Tibial artery (tissue), 4 donors: ENCODE measurements around the gene RREB1.
A peak's percentile ranks its signal among the peaks of the same experiment; 100 is the strongest.

Experiments used
- DNase-seq, 2 donors: peaks; one replicate each; pipeline ENCODE4 v3.0.0-alpha.2; 2019
- H3K27ac ChIP-seq, 2 donors: fragments of 200-600 bp; sonication (generic) in 1 of 2; 1 replicate in 1 of 2; 2 replicates in 1 of 2; pipeline ENCODE4 v1.5.1; 2018 to 2019; ENCODE audit warnings: mild to moderate bottlenecking in 1 of 2
- H3K27me3 ChIP-seq, 2 donors: fragments of 200-600 bp; sonication (generic) in 1 of 2; one replicate each; pipeline versions ENCODE4 v1.5.1 to v1.6.0; 2016 to 2019
- H3K36me3 ChIP-seq, 3 donors: fragments of 200-600 bp; sonication (generic) in 2 of 3; one replicate each; pipeline ENCODE4 v1.5.1; 2016 to 2019; ENCODE audit warnings: mild to moderate bottlenecking in 2 of 3
- H3K4me1 ChIP-seq, 4 donors: fragments of 200-600 bp; sonication (generic) in 2 of 4; 1 replicate in 3 of 4; 2 replicates in 1 of 4; pipeline ENCODE4 v1.5.1; 2016 to 2019
- H3K4me3 ChIP-seq, 2 donors: fragments of 200-600 bp; sonication (generic) in 1 of 2; 1 replicate in 1 of 2; 2 replicates in 1 of 2; pipeline ENCODE4 v1.5.1; 2018 to 2019; ENCODE audit warnings: mild to moderate bottlenecking in 2 of 2
- H3K9me3 ChIP-seq, 3 donors: fragments of 200-600 bp; sonication (generic) in 1 of 3; one replicate each; pipeline ENCODE4 v1.5.1; 2016 to 2019
- intact Hi-C: fragments of 100-400 bp; cut with DNase I; formaldehyde crosslinking; loops from one replicate; pipeline ENCODE4 v1.15.0; 2023; ENCODE audit warnings: low total_unique reads
- TF ChIP-seq, protein P1 (sequence below), 2 experiments: fragments of 200-600 bp in 1 of 2; fragments of 450-650 bp in 1 of 2; IDR thresholded peaks; one replicate each; pipeline ENCODE4 v1.5.1; 2017 to 2019; ENCODE audit warnings: antibody characterized with exemption in 2 of 2, mild to moderate bottlenecking in 1 of 2, moderate library complexity in 1 of 2

Gene RREB1

DNA sequence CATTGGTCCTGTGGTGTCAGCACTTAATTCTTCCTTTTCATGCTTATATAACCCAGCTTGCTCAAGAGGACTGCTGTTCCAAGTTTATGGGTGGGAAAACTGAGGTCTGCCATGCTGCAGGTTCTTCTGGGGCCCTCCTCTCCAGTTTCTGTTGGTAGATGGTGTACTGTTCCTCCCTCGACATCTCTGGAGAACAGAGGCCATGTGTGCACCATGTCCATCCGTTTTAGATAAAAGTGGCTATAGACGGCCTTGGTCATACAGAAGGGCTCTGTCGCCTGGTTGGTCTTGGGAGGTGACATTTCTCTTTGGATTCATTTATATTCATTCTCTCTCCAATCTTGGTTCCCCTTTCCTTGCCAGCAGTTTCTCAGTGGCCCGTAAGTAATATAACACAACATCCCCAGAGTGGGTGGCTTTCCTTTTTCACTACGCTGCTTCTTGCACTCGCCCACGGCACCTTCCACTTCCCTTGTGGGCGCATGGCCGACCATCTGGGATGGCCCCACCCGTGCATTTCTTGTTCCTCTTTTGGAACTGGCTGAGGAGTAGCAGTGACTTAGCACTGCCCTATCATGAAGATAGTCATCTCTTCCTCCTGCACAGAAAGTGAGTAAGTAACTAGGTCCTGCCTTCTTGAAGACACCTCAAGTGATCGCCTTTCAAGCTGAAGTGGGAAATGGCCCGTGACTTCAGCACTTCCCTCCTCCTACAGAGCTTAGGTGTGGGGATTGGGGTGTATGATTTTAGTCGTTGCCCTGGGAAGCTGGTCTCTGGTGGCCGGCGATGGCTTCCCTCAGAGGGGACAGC, 94.2 kb downstream of the RREB1 start:
- H3K27ac ChIP-seq = no peak overlapping the region
- TF ChIP-seq, protein P1, sequence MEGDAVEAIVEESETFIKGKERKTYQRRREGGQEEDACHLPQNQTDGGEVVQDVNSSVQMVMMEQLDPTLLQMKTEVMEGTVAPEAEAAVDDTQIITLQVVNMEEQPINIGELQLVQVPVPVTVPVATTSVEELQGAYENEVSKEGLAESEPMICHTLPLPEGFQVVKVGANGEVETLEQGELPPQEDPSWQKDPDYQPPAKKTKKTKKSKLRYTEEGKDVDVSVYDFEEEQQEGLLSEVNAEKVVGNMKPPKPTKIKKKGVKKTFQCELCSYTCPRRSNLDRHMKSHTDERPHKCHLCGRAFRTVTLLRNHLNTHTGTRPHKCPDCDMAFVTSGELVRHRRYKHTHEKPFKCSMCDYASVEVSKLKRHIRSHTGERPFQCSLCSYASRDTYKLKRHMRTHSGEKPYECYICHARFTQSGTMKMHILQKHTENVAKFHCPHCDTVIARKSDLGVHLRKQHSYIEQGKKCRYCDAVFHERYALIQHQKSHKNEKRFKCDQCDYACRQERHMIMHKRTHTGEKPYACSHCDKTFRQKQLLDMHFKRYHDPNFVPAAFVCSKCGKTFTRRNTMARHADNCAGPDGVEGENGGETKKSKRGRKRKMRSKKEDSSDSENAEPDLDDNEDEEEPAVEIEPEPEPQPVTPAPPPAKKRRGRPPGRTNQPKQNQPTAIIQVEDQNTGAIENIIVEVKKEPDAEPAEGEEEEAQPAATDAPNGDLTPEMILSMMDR (IDR thresholded peaks at IDR 0.05) = no peak
- H3K27me3 ChIP-seq = no peaks in the 10 kb centered on the region
- peaks cover 0 to 40% (median 6%) of the 10 kb centered on the region in 3 donors for H3K36me3 ChIP-seq
- DNase-seq = peak; percentile 74 to 82
- no peaks in the 10 kb centered on the region for H3K9me3 ChIP-seq
- peaks cover 0 to 11% (median 0%) of the 10 kb centered on the region in 4 donors for H3K4me1 ChIP-seq
- intact Hi-C loops = no loop called here
- no peak overlapping the region for H3K4me3 ChIP-seq

DNA sequence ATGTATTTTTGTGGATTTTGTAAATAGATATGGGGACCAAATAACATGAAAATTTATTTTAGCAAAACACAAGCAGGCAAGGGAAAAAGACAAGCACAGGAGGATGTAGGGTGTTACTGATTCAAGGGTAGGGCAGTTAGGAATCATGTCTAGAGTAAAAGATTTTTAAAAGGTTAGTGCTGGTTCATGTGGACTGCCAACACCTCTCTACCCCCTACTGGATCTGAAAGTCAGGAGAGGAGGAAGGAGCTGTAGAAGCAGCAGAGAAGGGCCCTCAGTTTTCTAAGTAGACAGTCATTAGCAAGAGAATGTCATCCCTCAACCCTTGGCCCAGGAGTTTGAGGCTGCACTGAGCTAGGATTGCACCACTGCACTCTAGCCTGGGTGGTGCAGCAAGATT, 95.2 kb downstream of the RREB1 start:
- H3K4me3 ChIP-seq = no peak overlapping the region
- H3K27ac ChIP-seq = no peak overlapping the region
- intact Hi-C loops = no loop called here
- TF ChIP-seq, protein P1 (IDR thresholded peaks at IDR 0.05) = no peak
- H3K9me3 ChIP-seq = no peaks in the 10 kb centered on the region
- no peak for DNase-seq
- H3K36me3 ChIP-seq = peaks cover 0 to 42% (median 6%) of the 10 kb centered on the region in 3 donors
- H3K27me3 ChIP-seq = no peaks in the 10 kb centered on the region
- H3K4me1 ChIP-seq = peaks cover 0 to 11% (median 0%) of the 10 kb centered on the region in 4 donors

DNA sequence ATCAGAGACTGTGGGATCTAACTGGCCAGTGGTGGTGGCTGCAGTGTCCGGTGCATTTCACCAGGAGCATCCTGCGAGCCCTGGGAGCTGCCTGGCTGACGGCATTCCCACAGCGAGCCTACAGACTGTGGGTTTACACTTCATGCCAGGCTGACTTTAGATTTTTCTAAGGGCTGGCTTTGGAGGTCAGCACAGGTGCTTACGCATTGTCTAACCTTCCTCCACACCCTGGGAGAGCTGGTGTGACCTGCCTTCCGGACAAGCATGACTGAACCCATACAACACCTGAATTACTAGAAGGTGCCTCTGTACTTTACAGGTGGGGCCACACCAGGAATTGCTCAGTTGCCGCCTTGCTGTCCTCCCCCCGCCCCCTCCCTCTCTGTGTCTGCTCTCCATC, 96.2 kb downstream of the RREB1 start:
- intact Hi-C loops = no loop called here
- Histone ChIP-seq H3K36me3 (peaks cover 0 to 39% (median 6%) of the 10 kb centered on the region in 3 donors), H3K27ac (no peak overlapping the region)

DNA sequence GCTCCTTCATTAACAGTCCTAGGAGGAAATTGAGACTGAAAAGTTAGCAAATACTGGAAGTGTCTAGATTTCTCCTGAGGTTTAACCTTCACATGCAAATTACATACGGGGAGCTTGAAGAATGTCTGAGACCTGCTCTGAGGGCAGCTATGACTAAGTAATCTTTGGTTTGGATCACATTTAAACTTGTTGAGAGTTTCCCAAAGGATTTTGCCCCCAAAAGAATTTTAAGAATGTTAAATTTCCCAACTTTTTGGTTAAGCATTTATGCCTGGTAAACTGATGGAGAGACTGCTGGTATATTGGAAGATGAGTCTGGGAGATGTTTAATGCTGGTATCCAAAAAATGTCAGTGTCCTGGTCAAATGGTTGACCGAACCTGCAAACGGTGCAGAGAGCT, 97.0 kb downstream of the RREB1 start:
- TF ChIP-seq, protein P1 (IDR thresholded peaks at IDR 0.05) = no peak
- Histone ChIP-seq H3K36me3 (peaks cover 0 to 39% (median 6%) of the 10 kb centered on the region in 3 donors), H3K4me1 (peaks cover 0 to 11% (median 0%) of the 10 kb centered on the region in 4 donors), H3K27me3 (no peaks in the 10 kb centered on the region), H3K27ac (no peak overlapping the region), H3K4me3 (no peak overlapping the region), H3K9me3 (no peaks in the 10 kb centered on the region)
- intact Hi-C loops = no loop called here
- no peak for DNase-seq

More for the DNA sequence above, 96.2 kb downstream of the RREB1 start:
- no peak overlapping the region for H3K4me3 ChIP-seq
- peaks cover 0 to 11% (median 0%) of the 10 kb centered on the region in 4 donors for H3K4me1 ChIP-seq
- no peaks in the 10 kb centered on the region for H3K27me3 ChIP-seq
- TF ChIP-seq, protein P1 (IDR thresholded peaks at IDR 0.05) = no peak
- no peaks in the 10 kb centered on the region for H3K9me3 ChIP-seq
- no peak for DNase-seq

DNA sequence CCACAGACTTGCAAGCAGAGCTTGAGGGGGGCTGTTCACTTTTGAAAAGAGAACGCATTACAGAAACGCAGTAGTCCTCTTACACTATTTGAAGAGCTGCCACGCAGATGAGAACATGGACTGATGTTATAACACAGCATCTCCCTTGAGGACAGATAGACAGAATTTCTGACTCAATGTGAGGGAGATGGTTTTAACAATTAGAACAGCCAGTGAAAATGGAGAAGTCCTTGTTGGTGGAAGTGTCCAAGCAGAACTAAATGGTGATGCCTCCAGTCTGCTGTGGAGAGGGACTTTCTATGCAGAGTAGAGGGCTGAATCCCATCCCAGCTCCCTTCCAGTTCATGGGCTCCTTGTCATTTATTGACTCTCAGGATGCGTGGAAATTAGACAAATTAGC, 100.0 kb downstream of the RREB1 start:
- H3K9me3 ChIP-seq = no peaks in the 10 kb centered on the region
- H3K27ac ChIP-seq = no peak overlapping the region
- intact Hi-C loops = no loop called here
- no peak for DNase-seq
- TF ChIP-seq, protein P1 (IDR thresholded peaks at IDR 0.05) = no peak
- no peaks in the 10 kb centered on the region for H3K4me1 ChIP-seq
- H3K36me3 ChIP-seq = peaks cover 22 to 48% (median 29%) of the 10 kb centered on the region in 3 donors
- no peak overlapping the region for H3K4me3 ChIP-seq
- H3K27me3 ChIP-seq = no peaks in the 10 kb centered on the region
